Activated T-helper 1 cell treated with Interleukin-2 at 50 U/mL for 16 hours (primary cell): Measurements from ENCODE around the gene SHF.
A peak's percentile ranks its signal among the peaks of the same experiment; 100 is the strongest.
"Not testable (repeated sequence)": the region's sequence is repeated elsewhere in the genome, so short reads cannot be mapped to it uniquely, and the experiment has no call there.

ENCODE experiments used
- DNase-seq: peaks from one replicate; pipeline ENCODE4 v3.0.0-alpha.2; 2020; ENCODE audit warnings: low read depth

SHF gene

DNA sequence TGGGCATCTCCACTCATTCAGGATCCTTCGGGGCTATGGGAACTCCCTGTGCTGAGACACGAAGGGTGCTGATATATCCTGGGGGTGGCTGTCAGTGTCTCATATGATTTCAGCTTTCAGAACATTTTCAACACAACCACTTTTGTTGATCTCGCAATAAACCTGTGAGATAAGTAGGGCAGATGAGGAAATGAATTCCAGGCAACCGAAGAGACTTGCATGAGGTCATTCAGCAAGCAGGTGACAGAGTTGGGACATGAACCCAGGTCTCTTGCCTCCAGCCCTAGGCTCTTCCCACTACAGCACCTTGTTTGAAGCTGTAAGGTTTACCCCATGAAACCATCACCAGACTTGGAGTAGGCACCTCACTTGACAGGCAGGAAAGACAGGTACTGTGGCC is 41.4 kb downstream of the SHF start:
- DNase-seq, result no peak

DNA sequence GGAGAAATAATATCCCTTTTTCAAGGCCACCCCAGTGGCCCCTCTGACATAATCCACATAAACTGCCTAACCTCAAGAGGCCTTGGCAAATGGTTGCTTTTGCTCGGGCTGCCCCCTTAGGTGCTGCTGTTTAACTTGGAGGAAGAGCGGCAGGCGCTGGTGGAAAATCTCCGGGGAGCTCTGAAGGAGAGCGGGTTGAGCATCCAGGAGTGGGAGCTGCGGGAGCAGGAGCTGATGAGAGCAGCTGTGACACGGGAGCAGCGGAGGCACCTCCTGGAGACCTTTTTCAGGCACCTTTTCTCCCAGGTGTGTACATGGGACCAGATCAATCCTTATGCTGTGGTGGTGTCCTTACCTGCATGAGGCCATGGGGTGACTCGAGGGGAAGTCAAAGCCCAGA is 43.0 kb downstream of the SHF start:
- no peak for DNase-seq

DNA sequence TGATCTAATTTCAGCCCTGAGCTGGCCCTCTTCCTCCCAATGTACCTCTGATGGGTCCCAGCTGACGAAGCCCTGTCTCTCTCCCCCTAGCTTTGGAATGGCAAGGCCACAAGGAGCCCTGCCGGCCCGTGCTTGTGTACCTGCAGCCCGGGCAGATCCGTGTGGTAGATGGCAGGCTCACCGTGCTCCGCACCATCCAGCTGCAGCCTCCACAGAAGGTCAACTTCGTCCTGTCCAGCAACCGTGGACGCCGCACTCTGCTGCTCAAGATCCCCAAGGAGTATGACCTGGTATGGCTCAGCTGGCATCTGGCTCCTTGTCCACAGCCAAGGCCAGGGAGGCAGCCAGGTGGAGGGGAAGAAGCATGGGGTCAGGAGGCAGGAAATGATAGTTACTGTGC is 43.8 kb downstream of the SHF start:
- DNase-seq, result no peak

GRCh38 chr15:45143056-45143455 is 44.7 kb downstream of the SHF start:
- no peak for DNase-seq

- DNase-seq, result no peak
These were observed 46.4 kb downstream of the SHF start for GRCh38 chr15:45141386-45141785.

- no peak for DNase-seq
These were observed 47.1 kb downstream of the SHF start for GRCh38 chr15:45140557-45141250.

- no peak for DNase-seq
These were observed 48.0 kb downstream of the SHF start for GRCh38 chr15:45139770-45140169.

DNA sequence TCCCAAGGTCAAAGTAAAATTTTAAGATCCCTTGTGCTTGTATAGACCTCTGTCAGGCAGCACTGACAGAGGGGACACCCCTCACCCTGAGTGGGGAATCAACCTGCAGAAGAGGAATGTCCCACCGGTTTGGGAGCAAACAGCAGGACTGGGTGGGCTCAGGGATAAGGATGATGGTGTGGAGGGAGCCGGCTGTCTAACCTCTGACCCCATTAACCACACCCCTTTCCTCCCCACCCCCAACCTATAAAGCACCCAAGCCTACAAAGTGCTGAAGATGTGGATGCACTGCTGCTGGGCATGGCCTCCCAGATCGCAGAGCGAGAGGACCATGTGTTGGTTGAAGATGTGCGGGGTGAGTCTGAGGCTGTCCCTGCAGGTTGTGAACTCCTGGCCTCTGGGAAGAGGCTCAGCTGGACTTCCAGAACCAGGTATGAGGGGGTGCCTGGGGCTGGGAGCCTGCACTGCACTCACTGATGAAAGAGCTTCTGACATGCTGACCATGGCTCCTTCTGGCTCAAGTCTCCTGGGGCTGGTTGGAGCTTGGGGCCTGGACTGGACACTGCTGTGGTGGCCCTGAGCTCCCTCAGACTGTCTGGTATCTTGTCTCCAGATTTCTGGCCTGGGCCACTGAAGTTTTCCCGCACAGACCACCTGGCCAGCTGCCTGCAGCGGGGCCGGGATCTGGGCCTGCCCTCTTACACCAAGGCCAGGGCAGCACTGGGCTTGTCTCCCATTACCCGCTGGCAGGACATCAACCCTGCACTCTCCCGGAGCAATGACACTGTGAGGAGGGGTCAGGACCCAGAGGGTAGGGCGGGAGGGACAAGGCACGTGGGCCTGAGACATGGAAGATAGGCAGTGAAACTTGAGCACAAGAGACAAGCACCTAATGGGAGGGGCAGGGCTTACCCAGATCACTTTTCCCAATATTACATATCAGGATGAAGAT is 48.7 kb downstream of the SHF start:
- no peak for DNase-seq

DNA sequence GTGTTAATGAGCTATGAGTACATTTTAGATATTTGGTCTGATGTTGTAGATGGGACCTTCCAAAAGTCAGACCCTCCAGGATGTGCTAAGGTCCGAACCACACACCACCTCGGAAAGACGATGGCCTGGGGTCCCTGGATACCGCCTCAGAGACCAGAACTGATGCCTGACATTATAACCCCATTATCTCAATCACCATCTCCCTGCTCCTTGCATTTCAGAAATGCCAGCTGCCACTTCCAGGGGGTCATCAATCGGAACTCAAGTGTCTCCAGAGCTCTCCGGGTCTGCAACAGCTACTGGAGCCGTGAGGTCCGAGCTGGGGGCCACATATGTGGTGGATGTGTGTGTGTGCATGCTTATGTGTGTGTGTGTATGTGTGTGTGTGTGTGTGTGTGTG is 50.1 kb downstream of the SHF start:
- no peak for DNase-seq

DNA sequence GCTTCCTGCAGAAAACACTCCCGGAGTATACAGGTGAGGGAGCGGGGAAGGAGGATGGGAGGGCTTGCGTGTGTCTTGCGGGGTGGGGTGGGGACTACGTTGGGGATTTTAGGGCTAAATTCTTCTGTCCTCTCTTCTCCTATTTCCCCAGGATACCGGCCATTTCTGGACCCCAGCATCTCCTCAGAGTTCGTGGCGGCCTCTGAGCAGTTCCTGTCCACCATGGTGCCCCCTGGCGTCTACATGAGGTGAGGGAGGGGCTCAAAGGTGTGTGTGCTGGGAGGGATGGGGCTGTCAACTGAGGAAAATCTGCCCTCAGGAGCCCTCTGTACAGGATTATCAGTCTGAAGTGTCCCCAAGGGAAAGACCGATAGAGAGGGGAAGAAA is 51.4 kb downstream of the SHF start:
- no peak for DNase-seq

- DNase-seq, result not testable (repeated sequence)
These were observed 51.9 kb downstream of the SHF start for GRCh38 chr15:45135705-45136377.

DNA sequence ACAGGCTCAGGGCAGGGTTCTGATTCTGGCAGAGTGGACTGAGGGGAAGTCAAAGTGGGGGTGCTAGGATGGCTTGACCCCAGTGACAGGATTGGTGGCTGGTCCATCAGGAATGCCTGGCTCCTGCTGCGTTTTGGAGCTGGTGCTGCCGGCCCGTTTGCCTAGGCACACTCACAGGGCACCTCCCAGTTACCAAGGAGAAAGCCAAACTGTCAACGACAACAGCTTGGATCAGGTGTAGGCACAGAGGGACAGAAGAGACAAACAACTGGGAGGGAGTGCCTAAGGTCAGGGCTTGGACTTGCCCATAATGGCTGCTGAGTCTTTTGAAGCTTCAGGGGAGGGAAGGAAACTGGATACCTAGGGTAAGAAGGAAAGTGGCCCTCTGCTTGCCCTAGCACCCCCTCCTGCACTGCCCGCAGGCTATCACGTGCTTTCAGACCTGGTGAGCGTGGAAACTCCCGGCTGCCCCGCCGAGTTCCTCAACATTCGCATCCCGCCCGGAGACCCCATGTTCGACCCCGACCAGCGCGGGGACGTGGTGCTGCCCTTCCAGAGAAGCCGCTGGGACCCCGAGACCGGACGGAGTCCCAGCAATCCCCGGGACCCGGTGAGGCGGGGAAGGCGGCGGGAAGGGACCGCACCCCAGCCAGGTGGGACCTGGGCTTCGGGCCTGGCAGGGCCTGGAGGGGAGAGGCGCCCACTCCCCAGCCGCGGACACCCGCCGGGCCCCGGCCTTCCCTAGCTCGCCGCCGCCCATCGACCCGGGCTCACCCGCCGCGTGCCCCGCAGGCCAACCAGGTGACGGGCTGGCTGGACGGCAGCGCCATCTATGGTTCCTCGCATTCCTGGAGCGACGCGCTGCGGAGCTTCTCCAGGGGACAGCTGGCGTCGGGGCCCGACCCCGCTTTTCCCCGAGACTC is 52.8 kb downstream of the SHF start:
- DNase-seq, result no peak

- no peak for DNase-seq
These were observed 53.7 kb downstream of the SHF start for GRCh38 chr15:45134046-45134445.

GRCh38 chr15:45133561-45133920 is 54.2 kb downstream of the SHF start:
- no peak for DNase-seq

DNA sequence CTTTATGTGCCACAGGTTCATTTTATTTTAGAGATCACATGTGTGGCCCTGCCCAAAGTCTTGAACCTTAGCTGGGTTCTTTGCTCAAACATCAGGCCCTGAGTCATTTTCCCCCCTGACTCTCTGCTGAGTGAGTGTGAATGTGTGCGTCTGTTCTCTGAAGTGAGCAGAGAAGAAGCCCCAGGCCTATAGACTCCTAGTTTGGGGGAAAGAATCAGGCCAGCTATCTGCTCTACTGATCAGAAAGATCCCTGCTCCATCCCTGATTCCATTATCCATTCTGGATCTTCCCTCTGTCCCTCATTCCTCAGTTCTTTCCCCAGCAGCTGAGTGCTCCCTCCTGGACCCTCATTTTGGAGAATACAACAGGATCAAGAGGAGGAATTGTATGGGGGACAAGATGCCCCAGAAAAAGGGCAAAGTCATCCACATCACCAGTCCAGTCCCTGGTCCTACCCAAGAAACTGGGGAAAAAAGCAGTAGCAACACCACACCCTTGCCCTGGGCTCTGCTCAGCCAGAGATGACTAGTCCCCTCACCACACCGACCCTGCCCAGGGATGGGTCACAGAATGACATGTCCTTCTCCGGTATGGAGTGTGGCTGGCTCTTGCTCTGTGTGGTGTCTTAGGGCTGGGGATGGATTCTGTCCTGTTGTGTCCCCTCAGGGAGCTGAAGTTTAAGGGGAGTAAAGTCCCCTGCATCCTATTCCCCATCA is 54.8 kb downstream of the SHF start:
- no peak for DNase-seq

GRCh38 chr15:45131510-45131909 is 56.3 kb downstream of the SHF start:
- DNase-seq, result no peak

GRCh38 chr15:45130291-45131000 is 57.3 kb downstream of the SHF start:
- no peak for DNase-seq

- peak; percentile 19 for DNase-seq
These were observed 58.1 kb downstream of the SHF start, which contains the start of the genes DUOX1 and DUOXA1 for GRCh38 chr15:45129651-45130129. Gene DUOX1 (plus strand): TSS chr15:45129994. CDS start chr15:45131967, 1,973 bp downstream. Gene DUOXA1 (minus strand): TSS chr15:45129879. CDS start chr15:45123014, 6,865 bp downstream.

GRCh38 chr15:45128971-45129639 is 58.7 kb downstream of the SHF start:
- no peak for DNase-seq
